ENCODE data around the gene CCT7.

DNA sequence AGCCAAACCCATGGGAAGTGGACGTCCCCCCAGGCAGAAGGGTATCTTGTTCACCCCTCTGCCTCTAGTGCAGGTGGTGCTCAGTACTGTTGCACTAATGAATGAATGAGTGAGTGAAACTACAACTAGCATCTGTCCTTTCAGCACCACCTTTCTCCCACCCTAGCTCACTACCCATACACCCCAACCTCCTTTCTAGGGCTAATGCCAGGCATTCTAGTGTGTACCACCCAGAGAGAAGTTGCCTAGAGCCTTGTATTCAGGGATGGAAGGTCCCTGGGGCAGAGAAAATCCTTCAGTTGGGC is 22.5 kb downstream of the CCT7 start:
- TF ChIP-seq, protein P1, sequence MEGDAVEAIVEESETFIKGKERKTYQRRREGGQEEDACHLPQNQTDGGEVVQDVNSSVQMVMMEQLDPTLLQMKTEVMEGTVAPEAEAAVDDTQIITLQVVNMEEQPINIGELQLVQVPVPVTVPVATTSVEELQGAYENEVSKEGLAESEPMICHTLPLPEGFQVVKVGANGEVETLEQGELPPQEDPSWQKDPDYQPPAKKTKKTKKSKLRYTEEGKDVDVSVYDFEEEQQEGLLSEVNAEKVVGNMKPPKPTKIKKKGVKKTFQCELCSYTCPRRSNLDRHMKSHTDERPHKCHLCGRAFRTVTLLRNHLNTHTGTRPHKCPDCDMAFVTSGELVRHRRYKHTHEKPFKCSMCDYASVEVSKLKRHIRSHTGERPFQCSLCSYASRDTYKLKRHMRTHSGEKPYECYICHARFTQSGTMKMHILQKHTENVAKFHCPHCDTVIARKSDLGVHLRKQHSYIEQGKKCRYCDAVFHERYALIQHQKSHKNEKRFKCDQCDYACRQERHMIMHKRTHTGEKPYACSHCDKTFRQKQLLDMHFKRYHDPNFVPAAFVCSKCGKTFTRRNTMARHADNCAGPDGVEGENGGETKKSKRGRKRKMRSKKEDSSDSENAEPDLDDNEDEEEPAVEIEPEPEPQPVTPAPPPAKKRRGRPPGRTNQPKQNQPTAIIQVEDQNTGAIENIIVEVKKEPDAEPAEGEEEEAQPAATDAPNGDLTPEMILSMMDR (IDR thresholded peaks at IDR 0.05), result no peak
- TF ChIP-seq POLR2A (IDR thresholded peaks at IDR 0.05), result no peak
- TF ChIP-seq POLR2AphosphoS5 (IDR thresholded peaks at IDR 0.05), result no peak
